IMR-90 (cell line): Measurements from ENCODE around the gene DIAPH2.

Source experiments
- BHLHE40 ChIP-seq: fragments of 150-350 bp; IDR thresholded peaks from 2 replicates; pipeline ENCODE4 v1.6.1; 2016; ENCODE audit warnings: mild to moderate bottlenecking, low read depth, low read length
- CEBPB ChIP-seq: IDR thresholded peaks from 2 replicates; pipeline ENCODE4 v1.6.1; 2012; ENCODE audit warnings: low read depth, low read length, improper control_type of control experiment
- CHD1 ChIP-seq: IDR thresholded peaks from 2 replicates; pipeline ENCODE4 v1.6.1; 2012; ENCODE audit warnings: low read depth, low read length, improper control_type of control experiment
- CTCF ChIP-seq: conservative IDR thresholded peaks from 2 replicates; pipeline ENCODE4 v1.5.1; 2012; ENCODE audit warnings: mild to moderate bottlenecking, low read depth, low read length, improper control_type of control experiment
- MAFK ChIP-seq: IDR thresholded peaks from 2 replicates; pipeline ENCODE4 v1.6.1; 2012; ENCODE audit warnings: low read depth, low read length, improper control_type of control experiment
- MXI1 ChIP-seq: IDR thresholded peaks from 2 replicates; pipeline ENCODE4 v1.6.1; 2012; ENCODE audit warnings: low read depth, mild to moderate bottlenecking, low read length, moderate library complexity, borderline replicate concordance
- NFE2L2 ChIP-seq: fragments of 150-350 bp; IDR thresholded peaks from 2 replicates; pipeline ENCODE4 v1.6.1; 2016; ENCODE audit warnings: low read depth, mild to moderate bottlenecking, low read length
- POLR2A ChIP-seq: IDR thresholded peaks from 2 replicates; pipeline ENCODE4 v1.6.1; 2012; ENCODE audit warnings: mild to moderate bottlenecking, low read depth, low read length
- RCOR1 ChIP-seq: IDR thresholded peaks from 2 replicates; pipeline ENCODE4 v1.6.1; 2012; ENCODE audit warnings: mild to moderate bottlenecking, low read length, improper control_type of control experiment; ENCODE audit not compliant: insufficient replicate concordance

- TF ChIP-seq CTCF: no peak
- TF ChIP-seq POLR2A: no peak
- TF ChIP-seq BHLHE40: no peak
- TF ChIP-seq CEBPB: no peak
- TF ChIP-seq CHD1: no peak
- TF ChIP-seq RCOR1: no peak
- TF ChIP-seq NFE2L2: no peak
- TF ChIP-seq MAFK: no peak
- no peak for TF ChIP-seq MXI1
Measured at GRCh38 chrX:96918864-96919263, 234.2 kb downstream of the DIAPH2 start.
